ENCODE measurements around the gene MSH5.
"Not testable (repeated sequence)": the region's sequence is repeated elsewhere in the genome, so short reads cannot be mapped to it uniquely, and the experiment has no call there.

Gene MSH5

DNA sequence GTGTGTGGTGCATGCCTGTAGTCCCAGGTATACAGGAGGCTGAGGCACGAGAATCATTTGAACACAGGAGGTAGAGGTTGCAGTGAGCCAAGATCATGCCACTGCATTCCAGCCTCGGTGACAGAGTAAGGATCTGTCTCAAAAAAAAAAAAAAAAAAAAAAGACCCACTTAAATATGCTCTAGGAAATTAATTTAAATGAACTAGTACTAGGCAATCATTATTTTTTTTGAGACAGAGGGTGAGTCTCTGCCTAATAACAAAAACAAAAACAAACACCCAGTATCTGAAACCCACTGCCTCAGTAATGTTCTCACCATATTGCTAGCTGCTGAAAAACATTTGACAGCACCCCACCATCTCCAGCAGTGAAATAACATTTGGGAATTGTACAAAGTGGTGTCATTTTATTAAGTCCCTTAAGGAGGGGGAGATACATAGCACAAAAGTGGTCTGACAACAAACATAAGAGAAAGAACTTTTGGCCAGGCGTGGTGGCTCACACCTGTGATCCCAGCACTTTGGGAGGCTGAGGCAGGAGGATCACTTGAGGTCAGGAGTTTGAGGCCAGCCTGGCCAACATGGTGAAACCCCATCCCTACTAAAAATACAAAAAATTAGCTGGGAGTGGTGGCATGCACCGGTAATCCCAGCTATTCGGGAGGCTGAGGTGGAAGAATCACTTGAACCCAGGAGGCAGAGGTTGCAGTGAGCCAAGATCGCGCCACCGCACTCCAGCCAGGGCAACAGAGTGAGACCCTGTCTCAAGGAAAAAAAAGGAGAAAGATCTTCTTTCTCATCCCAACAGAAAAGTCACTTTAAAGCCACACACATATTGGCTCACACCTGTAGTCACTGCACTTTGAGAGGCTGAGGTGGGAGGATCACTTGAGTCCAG lies 61.5 kb downstream of the MSH5 start:
- DNase-seq (ENCODE audit: low spot score) = not testable (repeated sequence)

DNA sequence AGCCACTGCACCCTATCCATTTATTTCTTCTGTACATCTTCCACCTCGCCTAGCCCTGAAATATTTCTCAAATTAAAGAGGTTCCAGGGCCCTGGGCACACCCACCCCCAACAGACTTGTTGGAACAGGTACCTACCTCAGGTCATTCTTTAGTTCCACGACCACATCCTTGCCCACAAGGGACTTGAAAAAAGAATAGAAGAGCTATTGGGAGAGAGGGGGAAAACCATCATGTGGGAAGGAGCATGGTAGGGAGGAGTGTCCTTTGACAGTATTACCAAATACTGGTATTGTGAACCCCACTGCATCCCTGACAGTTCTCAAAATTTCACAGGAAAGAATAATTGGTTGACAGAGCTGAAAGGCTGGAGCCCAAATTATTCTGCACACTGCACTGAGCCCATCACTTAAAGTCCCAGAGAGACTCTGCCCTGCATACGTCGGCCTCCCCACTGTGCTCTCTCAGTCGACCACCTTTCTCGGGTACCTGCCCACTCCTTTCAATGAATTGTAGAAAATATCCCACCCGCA lies 66.2 kb downstream of the MSH5 start:
- no peak for DNase-seq (ENCODE audit: low spot score)

DNA sequence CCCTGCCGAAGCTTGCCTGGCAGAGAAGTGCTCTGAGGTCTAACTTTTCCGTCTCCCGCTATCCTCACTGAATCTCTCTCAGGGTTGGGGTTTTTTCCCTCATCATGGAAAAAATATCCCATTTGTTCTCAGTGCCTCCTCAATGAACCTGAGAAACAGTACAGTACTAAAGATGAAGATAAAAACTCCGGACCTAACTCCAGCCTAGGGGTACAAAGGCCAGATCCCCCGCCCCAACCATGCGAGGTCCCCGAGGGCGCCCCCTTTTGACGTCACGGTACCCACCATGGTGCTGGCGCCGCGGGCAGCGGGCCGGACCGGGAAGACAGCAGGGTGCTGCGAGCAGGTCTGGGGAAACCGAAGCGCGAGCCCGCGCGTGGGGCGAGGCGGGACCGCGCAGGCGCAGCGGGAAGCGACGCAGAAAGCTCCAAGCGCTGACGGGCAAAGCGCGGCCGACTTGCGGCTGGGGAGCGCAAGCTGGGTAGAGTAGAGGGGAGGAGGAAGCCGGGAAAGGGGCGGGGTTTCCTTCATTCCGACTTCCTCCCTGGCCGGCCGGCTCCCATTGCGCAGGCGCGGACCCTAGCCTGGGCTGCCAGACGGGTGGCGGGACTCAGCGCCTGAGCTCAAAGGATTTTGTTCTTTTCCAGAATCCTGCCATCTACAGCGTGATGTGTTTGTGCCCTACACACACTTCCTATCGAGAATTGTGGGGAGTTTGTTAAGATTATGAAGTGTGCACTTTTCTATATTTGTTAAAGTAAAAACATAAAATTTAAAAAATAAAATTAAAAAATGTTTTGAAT lies 66.9 kb downstream of the MSH5 start, which contains the start of gene LSM2:
LSM2 (minus strand) TSS at position 497 of the 803 bp plus-strand sequence; CDS start at position 288, 209 bp downstream.
- peak; percentile 99 for DNase-seq (ENCODE audit: low spot score)

DNA sequence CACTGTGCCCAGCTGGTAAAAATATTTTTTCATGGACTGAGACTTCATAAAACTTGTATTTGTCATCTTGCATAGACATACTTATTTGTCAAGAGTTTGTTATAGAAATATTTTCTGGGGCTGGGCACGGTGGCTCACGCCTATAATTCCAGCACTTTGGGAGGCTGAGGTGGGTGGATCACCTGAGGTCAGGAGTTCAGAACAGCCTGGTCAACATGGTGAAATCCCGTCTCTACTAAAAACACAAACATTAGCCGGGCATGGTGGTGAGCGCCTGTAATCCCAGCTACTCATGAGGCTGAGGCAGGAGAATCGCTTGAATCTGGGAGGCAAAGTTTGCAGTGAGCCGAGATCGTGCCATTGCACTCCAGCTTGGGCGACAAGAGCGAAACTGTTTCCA lies 68.8 kb downstream of the MSH5 start:
- DNase-seq (ENCODE audit: low spot score) = not testable (repeated sequence)

DNA sequence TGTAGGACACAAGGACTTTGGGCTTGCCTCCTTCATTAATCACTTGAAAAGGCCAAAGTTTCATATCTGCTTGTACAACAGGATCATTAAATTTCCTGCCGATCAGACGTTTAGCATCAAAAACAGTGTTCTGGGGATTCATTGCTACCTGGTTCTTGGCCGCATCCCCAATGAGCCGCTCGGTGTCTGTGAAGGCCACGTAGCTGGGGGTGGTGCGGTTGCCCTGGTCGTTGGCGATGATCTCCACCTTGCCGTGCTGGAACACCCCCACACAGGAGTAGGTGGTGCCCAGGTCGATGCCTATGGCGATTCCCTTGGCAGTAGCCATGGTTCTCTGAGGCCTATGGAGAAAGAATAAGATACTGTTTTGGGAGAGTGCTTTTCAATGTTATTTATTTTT lies 71.8 kb downstream of the MSH5 start:
- DNase-seq (ENCODE audit: low spot score) = no peak

Data from GM03348 (cell line).